Activated T-cell treated with anti-CD3 and anti-CD28 coated beads for 48 hours (primary cell): ENCODE data around the gene RABGAP1L.
"Not testable (repeated sequence)": the region's sequence is repeated elsewhere in the genome, so short reads cannot be mapped to it uniquely, and the experiment has no call there.

Experiments used
- DNase-seq: peaks from one replicate; pipeline ENCODE4 v3.0.0-alpha.2; 2020; ENCODE audit warnings: low read depth

Gene RABGAP1L

DNA sequence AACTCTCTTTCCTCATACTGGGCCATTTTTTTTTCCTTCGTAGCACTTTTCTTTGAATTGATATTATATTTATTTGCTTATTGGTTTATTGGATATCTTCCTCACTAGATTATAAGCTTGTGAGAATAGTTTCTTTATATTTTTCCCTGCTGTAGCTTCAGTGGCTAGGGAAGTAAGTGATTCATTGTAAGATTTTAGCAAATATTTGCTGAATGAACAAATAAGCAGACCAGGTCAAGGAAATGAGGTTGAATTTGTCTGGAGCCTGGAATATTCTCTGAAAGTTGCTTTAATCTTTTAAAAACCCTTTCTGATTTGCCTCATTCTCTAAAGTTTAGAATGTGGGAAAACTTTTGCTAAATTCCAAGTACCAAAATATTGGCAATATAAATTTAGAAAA, 80.2 kb downstream of the RABGAP1L start:
- no peak for DNase-seq

DNA sequence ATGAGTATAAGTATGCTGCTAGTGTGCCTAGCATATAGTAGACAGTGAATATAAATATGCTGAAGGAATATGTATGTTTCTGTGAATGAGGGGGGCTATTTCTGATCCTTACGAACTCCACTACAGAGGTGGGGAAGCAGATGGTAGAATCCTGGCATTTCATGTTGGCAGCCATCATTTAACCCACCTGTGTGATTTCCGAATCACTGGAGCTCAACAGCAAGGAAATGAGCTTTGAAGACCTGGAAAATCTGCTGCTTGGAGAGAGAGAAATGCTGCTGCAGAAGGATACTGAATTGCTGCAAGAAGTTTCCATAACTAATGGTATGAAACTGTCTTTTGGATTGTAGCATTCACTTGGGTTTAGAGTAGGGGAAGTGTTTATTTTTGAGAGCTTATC, 83.5 kb downstream of the RABGAP1L start:
- no peak for DNase-seq

DNA sequence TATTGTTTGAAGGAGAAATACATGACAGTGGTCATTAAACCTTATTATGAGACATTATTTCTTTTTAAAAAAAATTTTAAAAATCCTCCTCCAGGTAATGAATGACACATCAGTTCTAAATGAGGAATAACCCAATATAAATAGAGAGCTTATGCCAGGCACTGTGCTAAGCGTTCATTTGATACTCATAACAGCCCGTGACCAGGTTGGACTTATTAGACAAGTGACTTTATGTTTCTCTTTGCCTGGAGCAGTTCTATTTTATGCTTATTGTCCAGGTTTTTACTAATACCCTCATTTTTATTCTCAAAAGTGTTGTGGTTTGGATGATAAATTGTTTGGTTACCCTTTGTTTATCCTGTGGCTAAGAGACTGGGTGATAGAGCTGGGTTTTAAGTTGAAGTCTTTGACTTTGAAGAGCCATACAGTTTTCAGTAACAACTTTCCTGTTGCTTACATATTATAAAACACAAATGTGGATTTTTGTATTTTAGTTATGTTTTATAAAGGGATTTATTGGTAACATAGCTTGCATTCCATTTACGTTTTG, 84.2 kb downstream of the RABGAP1L start:
- no peak for DNase-seq

DNA sequence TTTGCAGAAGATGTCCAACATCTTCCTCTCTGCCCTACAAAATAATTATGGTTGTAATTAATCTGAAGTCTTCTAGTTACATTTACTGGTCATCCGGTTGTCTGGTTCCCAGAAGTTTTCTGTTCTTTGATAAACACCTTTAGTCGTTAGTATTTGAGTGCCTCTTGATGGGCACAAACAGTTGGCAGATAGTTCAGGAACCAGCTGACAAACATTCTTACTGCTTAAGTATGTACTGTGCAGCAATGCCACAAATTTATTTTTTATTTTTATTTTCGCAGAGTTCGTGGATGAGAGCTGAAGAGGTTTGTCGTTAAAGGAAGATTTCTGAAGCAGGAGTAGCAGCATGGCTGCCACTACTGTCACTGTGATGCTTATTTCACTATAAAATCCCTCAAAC, 84.7 kb downstream of the RABGAP1L start:
- no peak for DNase-seq

DNA sequence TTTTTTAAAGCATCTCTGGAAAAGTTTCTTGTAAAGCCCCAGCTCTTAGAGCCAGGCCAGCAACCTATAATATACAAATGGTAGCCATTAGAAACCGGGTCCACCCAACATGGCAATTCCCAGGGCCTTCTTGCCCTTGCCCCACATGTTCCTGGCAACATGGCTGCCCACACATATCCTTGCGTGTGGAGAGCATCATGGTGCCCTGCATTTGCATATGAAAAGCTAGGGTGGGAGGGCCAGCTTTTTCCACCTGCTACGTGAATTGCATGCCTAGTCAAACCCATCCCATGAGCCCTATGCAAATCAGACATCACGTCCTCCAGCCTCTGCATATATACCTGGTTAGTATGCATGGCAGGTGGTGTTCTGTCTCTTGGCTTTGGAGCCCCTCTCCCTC, 88.2 kb downstream of the RABGAP1L start:
- no peak for DNase-seq

DNA sequence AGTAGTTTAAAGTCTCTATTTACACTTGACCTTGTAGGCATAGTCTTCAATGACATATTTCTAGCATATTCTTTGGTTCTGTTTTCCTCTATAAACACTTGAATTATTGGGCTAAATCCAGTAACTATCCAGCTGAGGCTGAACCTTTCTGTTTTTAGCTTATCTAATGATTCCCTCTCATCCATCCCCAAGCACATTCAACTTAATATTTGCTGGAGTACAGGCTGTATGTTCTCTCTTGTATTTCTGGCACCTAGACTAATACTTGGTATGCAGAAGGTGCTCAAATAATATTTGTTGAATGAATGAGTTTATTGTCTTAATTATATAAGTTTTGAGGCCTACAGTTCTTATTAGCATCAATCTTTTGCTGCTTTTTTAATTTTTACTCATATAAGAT, 88.7 kb downstream of the RABGAP1L start:
- DNase-seq = no peak

DNA sequence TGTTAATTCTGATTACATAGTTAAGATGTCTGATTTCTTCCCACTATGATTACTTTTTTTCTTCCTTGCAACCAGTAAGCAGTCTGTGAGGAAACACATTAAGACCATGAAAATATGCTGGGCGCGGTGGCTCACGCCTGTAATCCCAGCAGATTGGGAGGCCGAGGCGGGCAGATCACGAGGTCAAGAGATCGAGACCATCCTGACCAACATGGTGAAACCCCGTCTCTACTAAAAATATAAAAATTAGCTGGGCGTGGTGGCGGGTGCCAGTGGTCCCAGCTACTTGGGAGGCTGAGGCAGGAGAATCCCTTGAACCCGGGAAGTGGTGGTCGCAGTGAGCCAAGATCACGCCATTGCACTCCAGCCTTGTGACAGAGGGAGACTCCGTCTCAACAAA, 97.1 kb downstream of the RABGAP1L start:
- DNase-seq = not testable (repeated sequence)

DNA sequence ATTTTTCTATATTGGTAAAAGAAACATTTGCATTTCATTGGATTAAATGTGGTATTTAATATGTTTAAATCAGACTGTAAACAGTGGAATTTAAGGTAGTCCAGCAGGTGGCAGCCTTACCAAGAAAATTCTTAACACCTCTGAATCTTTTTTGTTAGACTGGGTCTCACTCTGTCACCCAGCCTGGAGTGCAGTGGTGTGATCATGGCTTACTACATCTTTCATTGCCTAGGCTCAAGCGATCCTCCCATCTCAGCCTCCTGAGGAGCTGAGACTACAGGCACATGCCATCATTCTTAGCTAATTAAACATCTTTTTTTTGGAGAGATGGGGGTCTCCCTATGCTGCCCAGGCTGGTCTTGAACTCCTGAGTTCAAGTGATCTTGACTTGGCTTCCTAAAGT, 98.8 kb downstream of the RABGAP1L start:
- DNase-seq = peak; percentile 15

DNA sequence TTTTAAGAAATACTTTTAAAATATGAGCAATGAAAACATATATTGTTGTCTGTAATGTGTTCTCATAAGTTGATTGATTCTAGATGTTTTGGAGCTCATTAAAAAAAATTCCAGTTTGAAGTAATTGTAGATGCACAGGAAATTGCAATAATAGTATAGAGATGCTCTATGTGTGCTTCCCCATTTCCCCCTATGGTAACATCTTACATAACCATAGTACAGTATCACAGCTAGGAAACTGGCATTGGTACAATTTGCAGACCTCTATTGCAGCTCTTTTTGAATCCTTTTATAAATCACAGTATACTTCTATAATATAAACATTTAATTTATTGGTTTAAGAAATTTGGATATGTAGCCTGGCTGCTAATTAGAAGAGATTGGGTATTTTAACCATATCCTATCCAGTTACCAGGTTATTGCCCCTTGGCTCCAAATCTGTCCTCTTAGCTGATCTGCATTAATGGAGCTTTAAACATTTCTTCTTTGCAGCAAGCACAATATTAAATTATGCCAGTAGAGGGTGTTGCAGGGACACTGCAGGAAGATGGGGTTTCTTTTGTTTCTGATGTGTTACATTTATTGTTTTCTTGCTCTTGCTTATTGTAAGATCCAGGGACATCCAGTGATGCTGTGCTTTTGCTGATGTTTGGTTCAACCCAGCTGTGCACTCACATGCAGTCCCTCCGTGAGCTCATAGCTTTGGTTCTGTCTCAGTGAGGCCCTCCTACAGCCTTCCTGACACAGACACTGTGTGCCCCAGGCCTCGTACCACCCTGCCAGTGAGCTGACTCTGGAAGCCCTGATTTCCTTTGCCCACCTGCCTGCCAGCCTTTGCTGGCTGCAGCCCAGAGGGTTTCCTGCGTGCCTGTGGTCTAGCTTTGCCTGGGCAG, 103.3 kb downstream of the RABGAP1L start:
- no peak for DNase-seq

DNA sequence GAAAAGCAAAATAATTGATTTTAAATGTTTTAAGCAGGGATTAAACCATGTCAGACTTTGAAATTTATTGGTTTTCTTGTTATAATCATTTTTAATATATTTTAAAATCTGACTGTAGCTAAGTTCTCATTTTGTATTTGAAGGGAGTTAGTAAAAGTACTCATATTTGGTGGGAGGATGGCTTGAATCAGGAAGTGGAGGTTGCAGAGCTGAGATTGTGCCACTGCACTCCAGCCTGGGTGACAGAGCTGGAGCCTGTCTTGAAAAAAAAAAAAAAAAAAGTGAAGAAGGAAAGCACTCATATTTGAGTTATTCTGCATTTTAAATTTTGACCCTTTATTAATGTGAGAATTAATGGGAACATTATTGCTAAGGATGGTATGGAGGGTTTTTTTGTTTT, 106.0 kb downstream of the RABGAP1L start:
- no peak for DNase-seq

DNA sequence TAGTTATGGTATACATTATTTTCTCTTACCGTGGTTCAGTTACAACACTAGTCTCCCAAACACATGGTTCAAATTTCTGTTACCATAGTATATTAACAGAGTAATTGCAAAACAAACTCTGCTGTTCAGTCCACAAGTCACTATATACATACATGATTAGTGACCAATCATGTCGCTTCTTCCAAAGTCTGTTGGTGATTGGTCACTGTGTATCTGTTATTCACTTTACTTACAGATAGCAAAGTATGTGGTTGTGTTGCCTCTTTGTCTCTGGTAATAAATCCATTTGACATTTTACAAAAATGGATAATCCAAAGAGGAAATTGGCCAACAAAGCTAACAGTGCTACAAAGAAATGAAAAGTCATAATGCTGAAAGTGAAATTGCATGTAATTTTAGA, 107.2 kb downstream of the RABGAP1L start:
- no peak for DNase-seq

DNA sequence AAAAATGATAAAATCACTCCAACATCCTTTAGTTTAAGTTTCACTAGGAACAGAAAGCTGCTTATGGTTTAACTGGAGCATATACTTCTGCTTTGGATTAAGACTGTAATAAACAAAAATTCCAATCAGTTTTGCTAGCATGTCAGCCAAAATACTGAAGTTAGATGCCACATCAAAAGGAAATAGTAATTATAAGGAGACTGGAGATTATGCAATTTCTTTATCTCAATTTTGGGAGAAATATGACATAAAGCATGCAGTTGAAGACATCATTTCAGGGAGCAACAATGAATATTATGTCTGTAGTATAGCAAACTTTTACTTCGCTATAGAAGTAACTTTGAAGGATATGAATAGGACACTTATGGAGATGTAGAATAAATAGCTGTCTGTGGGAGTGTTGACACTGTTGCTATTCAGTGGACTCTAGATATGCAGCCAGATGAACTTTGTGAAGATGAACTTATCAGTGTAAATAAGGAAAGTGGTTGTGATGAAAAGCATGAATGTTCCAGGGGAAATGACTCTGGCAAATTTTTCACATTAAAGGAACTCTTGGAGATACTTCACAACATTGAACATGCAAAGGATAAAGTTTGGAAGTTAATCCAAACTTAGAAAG, 107.8 kb downstream of the RABGAP1L start:
- DNase-seq = no peak

DNA sequence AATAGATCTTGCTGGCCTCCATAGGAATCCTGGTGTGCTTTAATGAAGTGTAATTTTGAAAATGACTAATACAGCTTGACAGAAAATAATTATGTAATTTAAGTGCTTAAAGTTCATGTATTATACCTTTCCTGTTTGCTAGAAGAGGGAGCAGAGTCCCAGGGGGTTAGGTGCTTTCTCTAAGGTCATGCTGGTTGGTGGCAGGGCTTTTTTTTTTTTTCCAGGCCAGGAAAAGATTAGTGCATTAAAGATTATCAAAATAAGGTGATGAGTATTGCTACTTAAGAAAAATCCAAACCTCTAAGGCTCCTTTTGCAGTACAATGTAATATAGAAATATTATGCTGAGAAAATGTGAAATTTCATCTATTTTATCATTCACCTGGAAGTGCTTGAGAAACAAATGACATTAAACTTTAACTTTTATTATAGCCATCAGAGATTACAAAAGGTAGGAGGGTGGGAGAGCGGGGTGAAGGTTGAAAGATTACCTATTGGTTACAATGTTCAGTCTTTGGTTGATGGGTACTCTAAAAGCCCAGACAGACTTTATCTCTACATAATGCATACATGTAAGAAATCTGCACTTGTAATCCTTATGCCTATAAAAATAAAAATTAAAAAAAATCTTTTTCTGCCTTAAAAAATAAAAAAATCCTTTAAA, 110.8 kb downstream of the RABGAP1L start:
- DNase-seq = no peak

DNA sequence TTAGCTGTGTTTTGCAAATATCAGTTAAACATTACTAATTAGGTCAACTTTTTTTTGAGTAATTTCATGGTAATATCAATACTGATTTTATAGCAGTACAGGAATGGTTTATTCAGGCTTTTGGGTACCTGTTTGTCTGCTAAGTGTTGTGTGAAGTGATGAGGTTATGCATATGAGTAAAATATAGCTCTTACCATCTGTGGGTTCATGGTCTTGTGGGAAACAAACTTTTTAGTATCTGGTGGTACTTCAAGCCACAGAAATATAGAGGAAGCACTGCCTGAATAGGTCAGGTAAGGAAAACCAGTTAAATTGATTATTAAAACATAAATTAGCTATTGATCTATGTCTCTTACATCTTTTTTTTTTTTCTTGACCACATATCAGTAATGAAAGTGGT, 113.9 kb downstream of the RABGAP1L start:
- no peak for DNase-seq

DNA sequence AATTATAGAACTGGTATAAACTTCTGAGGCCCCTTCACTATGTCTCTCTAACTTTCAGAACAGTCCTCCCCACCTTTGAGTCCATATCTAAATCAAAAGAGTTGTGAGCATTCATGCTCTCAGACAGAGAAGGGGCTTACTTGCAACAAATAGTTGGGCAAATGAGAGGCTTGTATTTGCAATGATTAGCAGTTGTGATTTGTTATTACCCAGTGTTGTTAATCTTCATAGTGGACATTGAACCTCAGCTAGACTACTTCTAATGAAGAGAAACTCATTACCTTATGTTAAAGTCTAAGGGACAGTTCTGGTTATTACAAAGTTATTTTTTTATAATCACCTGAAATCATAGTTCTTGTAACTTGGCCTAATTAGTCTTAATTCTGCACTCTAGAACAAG, 114.5 kb downstream of the RABGAP1L start:
- no peak for DNase-seq

DNA sequence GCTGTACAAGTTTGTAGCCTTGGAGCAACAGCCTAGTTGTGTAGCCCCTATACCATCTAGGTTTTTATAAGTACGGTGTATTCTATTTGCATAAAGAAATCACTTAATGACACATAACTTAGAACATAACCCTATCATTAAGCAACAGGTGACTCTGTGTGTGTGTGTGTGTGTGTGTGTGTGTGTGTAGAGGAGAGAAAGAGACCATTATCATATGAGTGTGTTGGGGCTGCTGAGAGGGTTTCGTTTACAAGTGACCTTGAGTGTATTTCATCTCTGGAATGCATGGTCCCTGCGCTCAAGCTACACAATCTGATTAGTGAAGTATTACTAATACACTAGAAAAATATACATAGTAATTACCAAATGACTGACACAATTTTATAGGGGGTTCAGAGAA, 115.1 kb downstream of the RABGAP1L start:
- DNase-seq = no peak

DNA sequence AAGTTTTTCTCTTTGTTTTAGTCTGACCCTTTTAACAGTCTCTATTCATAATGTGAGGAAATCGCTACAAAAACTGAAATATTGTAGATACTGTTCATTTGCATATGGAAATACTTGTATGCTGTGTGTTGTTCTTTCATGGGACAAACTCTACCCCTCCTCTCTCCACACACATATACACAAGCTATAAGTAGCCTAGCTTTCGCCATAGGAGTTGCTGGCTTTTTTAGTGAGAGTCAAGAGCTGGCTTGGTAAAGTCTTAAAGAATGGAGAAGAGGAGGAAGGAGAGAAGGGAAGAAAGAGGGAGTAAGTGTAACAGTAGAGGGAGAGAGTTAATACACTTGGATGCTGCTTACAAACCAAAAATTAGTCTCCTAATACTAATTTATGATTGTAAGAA, 115.6 kb downstream of the RABGAP1L start:
- no peak for DNase-seq

DNA sequence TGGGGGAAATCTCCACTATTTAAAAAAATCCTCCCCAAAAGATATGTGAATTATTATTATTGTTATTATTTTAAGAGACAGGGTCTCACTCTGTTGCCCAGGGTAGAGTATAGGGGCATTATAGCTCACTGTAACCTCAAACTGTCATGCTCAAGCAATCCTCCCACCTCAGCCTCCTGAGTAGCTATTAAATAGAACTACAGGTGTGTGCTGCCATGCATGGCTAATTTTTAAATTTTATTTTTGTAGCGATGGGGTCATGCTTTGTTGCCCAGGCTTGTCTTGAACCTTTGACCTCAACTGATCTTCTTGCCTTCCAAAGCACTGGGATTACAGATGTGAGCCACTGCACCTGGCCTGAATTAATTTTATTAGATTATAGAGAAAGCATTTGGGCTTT, 116.8 kb downstream of the RABGAP1L start:
- no peak for DNase-seq

DNA sequence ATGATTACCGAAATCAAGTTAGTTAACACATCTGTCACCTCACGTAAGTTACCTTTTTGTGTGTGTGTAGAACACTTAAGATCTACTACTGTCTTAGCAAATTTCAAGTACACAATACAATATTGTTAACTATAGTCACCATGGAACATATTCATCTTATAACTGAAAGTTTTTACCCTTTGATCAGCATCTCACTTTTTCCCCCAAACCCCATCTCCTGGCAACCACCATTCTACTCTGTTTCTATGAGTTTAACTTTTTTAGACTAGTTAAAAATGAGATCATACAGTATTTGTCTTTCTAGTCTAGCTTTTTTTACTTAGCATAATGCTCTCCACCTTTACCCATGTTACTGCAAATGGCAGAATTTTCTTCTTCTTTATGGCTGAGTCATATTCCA, 124.7 kb downstream of the RABGAP1L start:
- DNase-seq = no peak

DNA sequence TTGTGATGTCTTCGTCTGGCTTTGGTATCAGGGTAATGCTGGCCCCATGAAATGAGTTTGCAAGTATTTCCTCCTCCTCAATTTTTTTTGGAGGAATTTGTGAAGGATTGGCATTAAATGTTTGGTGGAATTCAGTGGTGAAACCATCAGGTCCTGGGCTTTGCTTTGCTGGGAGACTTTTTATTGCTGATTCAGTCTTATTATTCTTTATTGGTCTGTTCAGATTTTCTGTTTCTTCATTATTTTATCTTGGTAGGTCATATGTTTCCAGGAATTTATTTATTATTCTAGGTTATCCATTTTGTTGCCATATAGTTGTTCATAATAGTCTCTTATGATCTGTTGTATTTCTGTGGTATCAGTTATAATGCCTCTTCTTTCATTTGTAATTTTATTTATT, 126.7 kb downstream of the RABGAP1L start:
- no peak for DNase-seq

DNA sequence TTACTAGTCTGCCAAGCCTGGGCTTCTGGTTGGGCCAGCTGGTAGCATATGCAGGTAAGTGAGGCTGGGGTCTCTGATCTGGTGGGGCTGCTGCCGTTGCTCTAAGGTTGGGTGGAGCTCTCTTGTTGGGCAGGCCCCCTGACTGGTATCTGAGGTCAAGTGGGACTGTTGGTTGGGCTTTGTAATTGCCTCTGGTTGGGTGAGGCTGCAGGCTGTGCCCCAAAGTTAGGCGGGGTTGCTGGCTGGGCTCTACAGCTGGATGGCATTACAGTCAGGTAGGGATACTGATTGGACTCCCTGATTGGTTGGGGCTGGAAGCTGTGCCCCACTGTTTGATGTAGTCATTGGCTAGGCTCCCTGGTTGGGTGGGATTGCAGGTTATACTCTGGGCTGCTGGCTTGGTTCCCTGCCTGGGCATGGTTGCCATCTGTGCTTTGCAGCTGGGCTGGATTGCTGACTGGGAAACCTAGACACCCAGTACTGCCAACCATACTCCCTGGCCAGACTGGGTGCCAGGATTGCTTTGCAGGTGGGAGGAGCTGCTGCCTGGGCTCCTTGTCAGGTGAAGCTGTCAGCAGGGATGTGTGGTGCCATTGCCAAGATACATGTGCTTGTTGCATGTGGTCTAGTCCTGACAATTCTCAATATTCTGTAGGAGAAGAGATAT, 130.5 kb downstream of the RABGAP1L start:
- no peak for DNase-seq

DNA sequence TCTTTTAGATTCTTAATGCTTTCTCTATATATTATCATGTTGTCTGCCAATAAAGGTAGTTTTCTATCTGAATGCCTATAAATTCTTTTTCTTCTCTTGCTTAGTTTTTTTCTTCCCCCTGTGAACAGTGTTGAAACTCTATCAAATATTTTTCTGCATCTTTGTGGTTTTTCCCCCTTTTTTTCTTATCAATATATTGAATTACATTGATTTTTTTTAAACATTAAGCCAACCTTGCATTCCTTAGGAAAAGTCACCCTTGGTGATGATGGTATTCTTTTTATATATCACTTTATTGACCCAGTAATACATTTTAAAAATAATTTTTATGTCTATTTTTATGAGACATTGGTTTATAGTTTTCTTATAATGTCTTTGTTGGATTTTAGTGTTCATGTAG, 131.7 kb downstream of the RABGAP1L start:
- DNase-seq = no peak
